Stimulated activated CD8-positive, alpha-beta memory T cell treated with anti-CD3 and anti-CD28 coated beads, Interleukin-15, amount 100 ng/mL, for 1 hour (primary cell): Measurements from ENCODE around the gene DAZ2.
"Not testable (repeated sequence)": the region's sequence is repeated elsewhere in the genome, so short reads cannot be mapped to it uniquely, and the experiment has no call there.

ENCODE experiments used
- DNase-seq: peaks from one replicate; pipeline ENCODE4 v3.0.0-alpha.2; 2020; ENCODE audit warnings: low read depth

Gene DAZ2, protein sequence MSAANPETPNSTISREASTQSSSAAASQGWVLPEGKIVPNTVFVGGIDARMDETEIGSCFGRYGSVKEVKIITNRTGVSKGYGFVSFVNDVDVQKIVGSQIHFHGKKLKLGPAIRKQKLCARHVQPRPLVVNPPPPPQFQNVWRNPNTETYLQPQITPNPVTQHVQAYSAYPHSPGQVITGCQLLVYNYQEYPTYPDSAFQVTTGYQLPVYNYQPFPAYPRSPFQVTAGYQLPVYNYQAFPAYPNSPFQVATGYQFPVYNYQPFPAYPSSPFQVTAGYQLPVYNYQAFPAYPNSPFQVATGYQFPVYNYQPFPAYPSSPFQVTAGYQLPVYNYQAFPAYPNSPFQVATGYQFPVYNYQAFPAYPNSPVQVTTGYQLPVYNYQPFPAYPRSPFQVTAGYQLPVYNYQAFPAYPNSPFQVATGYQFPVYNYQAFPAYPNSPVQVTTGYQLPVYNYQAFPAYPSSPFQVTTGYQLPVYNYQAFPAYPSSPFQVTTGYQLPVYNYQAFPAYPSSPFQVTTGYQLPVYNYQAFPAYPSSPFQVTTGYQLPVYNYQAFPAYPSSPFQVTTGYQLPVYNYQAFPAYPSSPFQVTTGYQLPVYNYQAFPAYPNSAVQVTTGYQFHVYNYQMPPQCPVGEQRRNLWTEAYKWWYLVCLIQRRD

DNA sequence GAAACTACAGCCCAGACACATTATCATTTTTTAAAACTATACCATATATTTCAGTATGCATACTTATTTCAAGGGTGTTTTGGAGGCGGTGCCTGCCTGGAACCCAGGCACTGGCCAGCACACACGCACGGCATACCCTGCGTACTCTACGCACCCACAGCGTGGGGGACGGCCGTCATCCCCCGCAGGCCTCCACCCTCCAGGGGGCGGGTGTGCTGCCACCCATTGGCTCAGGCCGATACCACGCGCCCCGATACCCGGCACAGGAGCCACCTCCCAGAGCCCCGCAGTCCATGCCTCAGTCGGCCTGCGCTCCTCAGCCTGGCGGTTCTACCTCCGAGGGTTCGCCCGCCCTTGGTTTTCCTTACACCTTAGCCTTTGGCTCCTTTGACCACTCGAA, at the start of gene DAZ2:
DAZ2 (plus strand) TSS at position 301 of the 400 bp plus-strand sequence. CDS start 208 bp downstream, outside the sequence.
- not testable (repeated sequence) for DNase-seq

DNA sequence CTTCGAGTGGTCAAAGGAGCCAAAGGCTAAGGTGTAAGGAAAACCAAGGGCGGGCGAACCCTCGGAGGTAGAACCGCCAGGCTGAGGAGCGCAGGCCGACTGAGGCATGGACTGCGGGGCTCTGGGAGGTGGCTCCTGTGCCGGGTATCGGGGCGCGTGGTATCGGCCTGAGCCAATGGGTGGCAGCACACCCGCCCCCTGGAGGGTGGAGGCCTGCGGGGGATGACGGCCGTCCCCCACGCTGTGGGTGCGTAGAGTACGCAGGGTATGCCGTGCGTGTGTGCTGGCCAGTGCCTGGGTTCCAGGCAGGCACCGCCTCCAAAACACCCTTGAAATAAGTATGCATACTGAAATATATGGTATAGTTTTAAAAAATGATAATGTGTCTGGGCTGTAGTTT, 20.4 kb upstream of the DAZ2 start, which contains the start of gene DAZ1:
DAZ1 (minus strand) TSS at position 101 of the 400 bp plus-strand sequence. CDS start 208 bp downstream, outside the sequence.
- not testable (repeated sequence) for DNase-seq

DNA sequence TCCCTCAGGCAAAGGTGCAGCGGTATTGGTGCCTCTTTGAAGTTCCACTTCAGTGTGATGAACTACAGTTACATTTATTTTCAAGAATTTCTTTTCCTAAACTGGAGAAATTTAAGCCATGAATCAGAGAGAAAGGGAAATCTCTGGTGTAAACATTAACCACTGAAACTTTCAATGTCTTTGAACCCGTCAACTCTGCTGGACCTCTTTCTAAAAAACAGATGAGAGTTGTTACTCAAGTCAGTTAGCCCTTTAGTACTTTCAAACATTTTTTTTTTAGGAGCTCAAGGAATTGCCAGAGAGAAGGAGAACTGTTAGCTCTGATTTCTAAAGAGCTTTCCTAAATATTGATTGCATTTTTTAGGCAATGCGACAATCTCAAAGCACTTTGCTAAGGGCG, 11.9 kb upstream of the DAZ2 start:
- DNase-seq, result not testable (repeated sequence)

DNA sequence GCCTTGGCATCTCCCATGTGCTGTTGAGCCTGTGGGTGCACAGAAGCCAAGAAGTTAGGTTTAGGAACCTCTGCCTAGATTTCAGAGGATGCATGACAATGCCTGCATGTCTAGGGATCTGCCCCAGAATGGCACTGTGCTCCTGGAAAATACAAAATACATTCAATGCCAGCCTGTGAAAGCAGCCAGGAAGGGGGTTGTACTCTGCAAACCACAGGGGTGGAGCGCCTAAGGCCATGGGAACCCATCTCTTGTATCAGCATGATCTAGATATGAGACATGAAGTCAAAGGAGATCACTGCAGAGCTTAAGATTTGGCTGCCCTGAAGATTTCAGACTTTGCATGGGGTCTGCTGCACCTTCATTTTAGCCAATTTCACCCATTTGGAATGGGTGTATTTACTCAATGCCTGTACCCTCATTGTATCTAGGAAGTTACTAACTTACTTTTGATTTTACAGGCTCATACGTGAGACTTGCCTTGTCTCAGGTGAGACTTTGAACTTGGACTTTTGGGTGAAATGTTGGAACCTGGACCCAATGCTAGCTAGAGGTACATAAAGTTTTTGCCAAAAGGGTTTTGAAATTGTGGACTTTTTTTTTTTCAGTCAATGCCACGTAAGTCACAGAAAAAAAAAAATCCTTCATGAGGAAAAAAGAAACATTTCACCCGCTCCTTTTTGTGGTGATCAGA, 9.4 kb upstream of the DAZ2 start:
- not testable (repeated sequence) for DNase-seq

DNA sequence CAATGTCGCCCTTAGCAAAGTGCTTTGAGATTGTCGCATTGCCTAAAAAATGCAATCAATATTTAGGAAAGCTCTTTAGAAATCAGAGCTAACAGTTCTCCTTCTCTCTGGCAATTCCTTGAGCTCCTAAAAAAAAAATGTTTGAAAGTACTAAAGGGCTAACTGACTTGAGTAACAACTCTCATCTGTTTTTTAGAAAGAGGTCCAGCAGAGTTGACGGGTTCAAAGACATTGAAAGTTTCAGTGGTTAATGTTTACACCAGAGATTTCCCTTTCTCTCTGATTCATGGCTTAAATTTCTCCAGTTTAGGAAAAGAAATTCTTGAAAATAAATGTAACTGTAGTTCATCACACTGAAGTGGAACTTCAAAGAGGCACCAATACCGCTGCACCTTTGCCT, 8.7 kb upstream of the DAZ2 start:
- not testable (repeated sequence) for DNase-seq
